Effector memory CD4-positive, alpha-beta T cell (primary cell): ENCODE results near the gene RNASE13.

ENCODE experiments used
- DNase-seq, 3 donors: peaks; one replicate each; pipeline ENCODE4 v3.0.0-alpha.2; 2020
- H3K27ac ChIP-seq: 2 replicates; pipeline ENCODE4 v1.7.0; 2013; ENCODE audit warnings: mild to moderate bottlenecking, low read length, moderate library complexity; ENCODE audit not compliant: insufficient read depth, poor library complexity, severe bottlenecking
- H3K27me3 ChIP-seq: replicated peaks from 2 replicates; pipeline ENCODE4 v1.7.0; 2013; ENCODE audit warnings: mild to moderate bottlenecking, low read length; ENCODE audit not compliant: insufficient read depth, control insufficient read depth, poor library complexity, severe bottlenecking
- H3K36me3 ChIP-seq: 2 replicates; pipeline ENCODE4 v1.7.0; 2013; ENCODE audit warnings: mild to moderate bottlenecking, low read length, moderate library complexity; ENCODE audit not compliant: control insufficient read depth, insufficient read depth
- H3K4me1 ChIP-seq: 2 replicates; pipeline ENCODE4 v1.7.0; 2013; ENCODE audit warnings: low read length, mild to moderate bottlenecking; ENCODE audit not compliant: control insufficient read depth, insufficient read depth, poor library complexity, severe bottlenecking
- H3K4me3 ChIP-seq: 2 replicates; pipeline ENCODE4 v1.7.0; 2013; ENCODE audit warnings: low read length, low read depth, mild to moderate bottlenecking; ENCODE audit not compliant: insufficient read depth, poor library complexity, severe bottlenecking
- H3K9me3 ChIP-seq: 2 replicates; pipeline ENCODE4 v1.7.0; 2013; ENCODE audit warnings: mild to moderate bottlenecking, low read length, moderate library complexity; ENCODE audit not compliant: control insufficient read depth

RNASE13 gene

DNA sequence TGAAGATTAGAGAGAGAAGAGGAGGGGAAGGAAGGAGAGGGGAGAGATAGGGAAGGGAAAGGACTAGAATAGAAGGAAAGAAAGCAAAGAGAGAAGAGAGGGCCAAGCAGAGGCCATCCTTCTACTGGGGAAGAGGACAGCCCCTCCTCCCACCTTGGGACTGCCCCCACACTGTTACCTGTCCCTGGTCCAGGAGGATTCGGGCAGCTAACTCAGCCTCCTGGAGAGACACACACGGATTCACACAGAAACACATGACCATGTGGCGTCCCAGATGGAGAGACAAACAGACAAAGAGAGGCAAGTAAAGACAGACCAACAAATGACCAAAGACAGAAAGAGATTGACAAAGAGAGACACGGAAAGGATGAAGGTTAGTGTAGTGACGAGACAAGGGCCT lies 11.9 kb downstream of the RNASE13 start:
- Histone ChIP-seq H3K27ac (no peak overlapping the region), H3K4me1 (peaks cover 18% of the 10 kb centered on the region), H3K27me3 (no peaks in the 10 kb centered on the region), H3K36me3 (peaks cover 6% of the 10 kb centered on the region), H3K4me3 (no peak overlapping the region), H3K9me3 (no peaks in the 10 kb centered on the region)
- DNase-seq: no peak

DNA sequence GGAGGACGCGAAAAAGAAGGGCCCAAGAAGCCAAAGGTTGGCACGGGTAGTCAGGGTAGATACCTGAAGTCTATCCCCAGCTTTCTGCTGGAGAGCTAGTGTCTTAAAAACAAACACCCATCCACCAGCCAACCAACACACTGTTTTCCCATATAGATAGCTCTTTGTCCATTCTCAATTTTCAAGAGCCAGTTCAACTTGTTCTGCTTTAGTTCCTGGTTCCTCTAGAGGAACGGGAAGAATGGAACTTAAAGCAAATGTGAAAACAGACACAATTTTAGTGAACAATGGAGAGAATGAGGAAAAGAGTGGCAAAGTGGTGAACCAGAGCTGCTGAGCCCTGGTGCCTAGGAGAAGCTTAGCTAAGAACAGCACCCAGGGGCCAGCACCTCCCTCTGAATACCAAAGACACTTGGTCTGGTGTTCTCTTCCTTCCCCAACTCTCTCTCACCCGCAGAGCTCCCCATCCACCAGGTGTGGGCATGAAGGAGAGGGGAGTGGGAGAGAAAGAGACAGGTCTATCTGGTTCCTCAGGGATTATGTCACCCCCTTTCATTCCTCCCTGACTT lies 13.5 kb downstream of the RNASE13 start:
- DNase-seq: no peak
- H3K4me1 ChIP-seq: peaks cover 18% of the 10 kb centered on the region
- H3K27me3 ChIP-seq: no peaks in the 10 kb centered on the region
- H3K4me3 ChIP-seq: no peak overlapping the region
- H3K27ac ChIP-seq: no peak overlapping the region
- H3K36me3 ChIP-seq: peaks cover 6% of the 10 kb centered on the region
- no peaks in the 10 kb centered on the region for H3K9me3 ChIP-seq

DNA sequence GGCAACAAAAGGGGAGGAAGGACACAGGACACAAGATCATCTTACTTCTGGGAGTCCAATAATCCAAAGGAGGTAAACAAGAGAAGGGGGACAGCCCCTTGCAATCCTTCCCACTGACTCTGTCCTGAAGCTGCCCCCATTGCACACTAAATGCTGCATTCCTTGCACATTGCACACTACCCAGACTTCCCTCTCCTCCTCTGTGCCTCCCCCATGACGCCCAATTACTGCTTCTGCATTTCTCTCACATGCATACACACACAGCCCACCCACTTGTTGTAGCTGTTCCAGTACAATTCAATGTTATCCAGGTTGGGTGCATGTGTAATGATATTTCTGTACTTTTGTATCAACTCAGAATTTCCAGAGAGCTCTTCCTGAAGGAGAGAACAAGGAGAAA lies 15.2 kb downstream of the RNASE13 start:
- H3K27ac ChIP-seq: no peak overlapping the region
- no peak overlapping the region for H3K4me3 ChIP-seq
- DNase-seq: no peak
- H3K27me3 ChIP-seq: no peaks in the 10 kb centered on the region
- peaks cover 6% of the 10 kb centered on the region for H3K36me3 ChIP-seq
- peaks cover 9% of the 10 kb centered on the region for H3K4me1 ChIP-seq
- H3K9me3 ChIP-seq: no peaks in the 10 kb centered on the region

DNA sequence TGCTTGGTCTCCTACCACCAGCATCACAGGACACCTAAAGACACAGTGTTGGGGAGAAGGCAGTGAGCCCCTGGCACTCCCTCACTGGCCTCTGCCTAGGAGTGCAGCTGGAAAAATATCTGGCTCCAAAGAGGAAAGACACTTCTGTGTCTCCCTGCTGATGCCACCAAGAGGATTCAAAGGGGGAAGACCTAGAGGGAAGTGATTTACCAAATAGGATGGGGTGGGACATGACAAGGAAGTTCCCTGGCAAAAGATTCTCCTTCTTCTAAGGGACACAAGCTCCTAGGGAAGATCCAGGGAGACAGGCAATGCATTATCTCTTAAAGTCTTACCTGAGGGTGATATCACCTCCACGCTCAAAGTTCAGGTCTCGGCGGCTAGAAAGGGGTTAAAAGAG lies 15.8 kb downstream of the RNASE13 start:
- no peak for DNase-seq
- H3K9me3 ChIP-seq: no peaks in the 10 kb centered on the region
- H3K4me3 ChIP-seq: no peak overlapping the region
- H3K27ac ChIP-seq: no peak overlapping the region
- H3K27me3 ChIP-seq: no peaks in the 10 kb centered on the region
- peaks cover 3% of the 10 kb centered on the region for H3K4me1 ChIP-seq
- H3K36me3 ChIP-seq: peaks cover 6% of the 10 kb centered on the region

DNA sequence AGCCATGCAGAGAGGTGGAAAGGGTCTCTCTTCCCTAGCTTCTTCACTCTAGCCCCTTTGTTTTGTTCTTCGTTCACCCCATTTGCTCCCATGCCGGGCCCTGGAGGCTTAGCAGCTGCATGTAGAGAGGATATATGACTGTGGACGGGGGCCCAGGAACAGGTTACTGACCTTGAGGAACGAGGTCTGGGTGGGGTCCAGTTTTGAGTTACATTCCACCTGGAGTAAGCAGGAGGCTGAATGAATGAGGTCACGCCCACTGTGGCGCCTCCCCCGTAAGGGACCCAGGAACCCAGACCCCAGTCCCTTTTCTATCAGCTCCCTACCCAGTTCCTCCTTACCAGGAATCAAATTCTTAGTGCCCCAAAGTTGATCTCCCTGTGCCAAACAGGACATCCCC lies 16.3 kb downstream of the RNASE13 start:
- H3K27me3 ChIP-seq: no peaks in the 10 kb centered on the region
- H3K36me3 ChIP-seq: peaks cover 6% of the 10 kb centered on the region
- H3K4me1 ChIP-seq: no peaks in the 10 kb centered on the region

DNA sequence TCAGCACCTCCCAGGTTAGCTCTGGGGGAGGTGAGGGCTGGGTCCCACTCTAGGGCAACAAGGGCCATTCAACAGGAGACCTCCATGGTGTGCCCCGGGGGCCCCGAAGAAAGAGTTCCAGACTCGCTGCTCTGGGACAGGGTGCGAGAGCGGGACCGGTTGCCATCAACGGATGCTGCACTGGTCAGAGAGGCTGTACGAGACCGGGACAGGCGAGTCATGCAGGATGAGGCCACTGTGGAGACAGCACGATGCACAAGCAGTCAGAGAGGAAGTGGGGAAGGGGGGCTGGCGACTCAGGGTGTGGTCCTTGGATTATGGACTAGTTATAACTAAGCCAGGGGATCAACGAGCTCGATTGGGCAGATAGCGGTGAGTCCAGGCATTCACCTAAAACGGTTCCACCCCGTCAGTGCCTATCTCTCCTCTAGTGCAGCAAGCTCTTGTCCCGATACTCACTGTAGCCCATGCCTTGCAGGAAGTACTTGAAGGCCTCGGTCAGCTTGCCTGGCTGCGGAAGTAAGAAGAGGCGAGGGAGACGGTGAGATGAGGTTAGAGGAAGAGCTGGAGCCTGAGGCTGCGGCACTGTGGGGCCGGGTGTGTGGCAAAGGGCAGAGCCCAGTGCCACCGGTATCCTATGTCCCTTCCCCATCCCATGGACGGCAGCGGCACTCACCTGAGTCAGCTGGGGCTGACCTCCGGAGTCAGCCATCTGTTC lies 16.9 kb downstream of the RNASE13 start:
- no peaks in the 10 kb centered on the region for H3K27me3 ChIP-seq
- no peaks in the 10 kb centered on the region for H3K9me3 ChIP-seq
- peaks cover 6% of the 10 kb centered on the region for H3K36me3 ChIP-seq
- DNase-seq: no peak
- no peak overlapping the region for H3K4me3 ChIP-seq
- no peaks in the 10 kb centered on the region for H3K4me1 ChIP-seq
- H3K27ac ChIP-seq: no peak overlapping the region

More for the DNA sequence above, 16.3 kb downstream of the RNASE13 start:
- Histone ChIP-seq H3K9me3 (no peaks in the 10 kb centered on the region), H3K4me3 (no peak overlapping the region), H3K27ac (no peak overlapping the region)
- DNase-seq: no peak

DNA sequence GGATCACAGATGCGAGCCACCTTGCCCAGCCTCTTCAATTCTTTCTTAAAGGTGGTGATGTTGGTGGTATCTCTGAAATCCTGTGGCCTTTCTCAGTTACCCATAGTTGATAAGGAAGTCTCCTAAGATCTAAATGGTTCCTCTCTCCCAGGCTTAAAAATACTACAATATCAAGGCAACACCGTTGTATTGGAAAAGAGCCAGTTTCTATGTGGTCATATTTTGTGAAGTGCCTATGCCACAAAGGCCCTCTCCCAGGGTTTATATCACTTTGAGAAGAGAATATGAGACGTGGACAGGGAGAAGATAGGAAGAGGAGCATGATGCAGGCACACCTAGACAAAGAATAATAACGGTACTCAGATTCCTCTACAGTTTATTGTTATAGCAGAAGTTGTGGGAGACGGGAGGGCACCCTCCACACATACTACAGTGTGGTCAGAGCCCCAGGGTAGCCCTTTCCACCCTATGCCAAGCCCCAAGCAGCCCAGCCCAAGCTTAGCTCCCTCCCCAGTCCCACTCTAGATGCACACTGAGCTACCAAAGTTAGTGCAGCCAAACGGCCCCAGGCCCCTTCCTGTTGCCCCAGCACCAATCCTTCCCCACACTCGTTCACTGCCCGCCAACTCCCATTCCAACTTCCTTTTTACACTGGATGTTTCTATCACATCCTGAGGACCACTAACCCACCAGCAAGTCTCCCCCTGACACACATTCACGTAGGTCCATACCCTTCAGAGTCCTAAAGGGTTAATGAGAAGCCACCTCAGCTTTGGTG lies 18.0 kb downstream of the RNASE13 start:
- DNase-seq: no peak
- no peaks in the 10 kb centered on the region for H3K4me1 ChIP-seq
- H3K9me3 ChIP-seq: no peaks in the 10 kb centered on the region
- H3K36me3 ChIP-seq: peaks cover 6% of the 10 kb centered on the region
- no peaks in the 10 kb centered on the region for H3K27me3 ChIP-seq
- H3K27ac ChIP-seq: no peak overlapping the region
- H3K4me3 ChIP-seq: no peak overlapping the region

DNA sequence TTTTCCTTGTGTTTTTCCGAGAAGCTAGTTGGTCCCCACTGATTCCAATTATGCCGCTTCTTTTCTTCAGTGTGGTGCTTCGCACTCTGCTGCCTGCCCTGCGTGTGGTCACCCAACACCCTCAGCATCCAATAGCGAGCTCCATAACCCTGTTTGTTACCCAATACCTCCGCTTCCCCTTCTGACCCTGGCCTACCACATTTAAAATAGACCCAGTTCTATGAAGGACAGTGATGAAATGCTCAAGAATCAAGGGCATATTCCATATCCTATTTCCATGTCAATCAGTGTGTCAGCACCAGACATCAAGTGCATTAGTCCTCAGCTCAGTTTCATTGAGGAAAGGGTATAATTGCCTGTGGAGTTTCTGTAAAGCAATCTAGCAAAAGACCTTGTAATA lies 19.3 kb downstream of the RNASE13 start:
- H3K9me3 ChIP-seq: no peaks in the 10 kb centered on the region
- H3K27me3 ChIP-seq: no peaks in the 10 kb centered on the region
- H3K4me1 ChIP-seq: no peaks in the 10 kb centered on the region
- H3K27ac ChIP-seq: no peak overlapping the region
- no peak overlapping the region for H3K4me3 ChIP-seq
- peaks cover 6% of the 10 kb centered on the region for H3K36me3 ChIP-seq
- no peak for DNase-seq

DNA sequence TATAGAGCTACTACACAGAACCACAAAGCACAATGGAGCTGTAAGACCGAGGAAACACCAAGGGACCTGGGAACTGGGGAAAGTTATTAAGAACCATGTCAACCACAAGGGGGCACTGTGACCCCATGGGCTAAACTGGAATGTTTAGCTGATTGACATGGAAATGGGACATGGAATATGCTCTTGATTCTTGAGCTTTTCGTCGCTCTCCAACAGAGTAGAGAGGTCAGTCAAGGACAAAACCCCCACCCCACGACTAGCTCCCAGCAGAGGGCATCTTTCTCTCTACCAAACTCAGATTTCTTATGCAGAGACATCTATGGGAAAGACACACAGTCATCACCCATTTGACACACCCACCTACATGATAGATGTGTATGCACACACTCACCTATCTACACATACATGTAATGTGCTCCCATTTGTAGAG lies 19.8 kb downstream of the RNASE13 start:
- Histone ChIP-seq H3K36me3 (peaks cover 6% of the 10 kb centered on the region), H3K4me1 (no peaks in the 10 kb centered on the region)

DNA sequence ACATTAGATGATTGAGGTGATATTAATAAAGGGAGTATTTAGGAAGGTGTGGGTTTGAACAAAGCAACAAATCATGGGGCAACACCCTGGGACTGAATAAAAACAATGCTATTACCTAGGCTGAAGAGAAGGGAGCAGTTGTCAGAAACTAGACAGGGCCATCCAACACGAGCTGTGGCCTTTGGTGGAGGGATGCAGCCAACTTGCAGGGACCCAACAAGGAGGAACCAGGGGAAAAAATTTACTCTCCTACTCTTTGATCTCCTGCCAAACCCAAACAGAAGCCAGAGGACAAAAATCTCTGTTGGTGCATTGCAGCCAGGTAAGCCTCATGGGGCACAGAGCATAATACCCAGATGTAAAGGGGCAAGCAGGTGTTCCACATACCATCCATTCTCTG lies 23.5 kb downstream of the RNASE13 start:
- no peaks in the 10 kb centered on the region for H3K36me3 ChIP-seq
- H3K4me3 ChIP-seq: no peak overlapping the region
- no peak overlapping the region for H3K27ac ChIP-seq
- DNase-seq: no peak
- H3K9me3 ChIP-seq: no peaks in the 10 kb centered on the region
- H3K4me1 ChIP-seq: no peaks in the 10 kb centered on the region
- H3K27me3 ChIP-seq: no peaks in the 10 kb centered on the region

More for the DNA sequence above, 19.8 kb downstream of the RNASE13 start:
- no peak overlapping the region for H3K4me3 ChIP-seq
- no peaks in the 10 kb centered on the region for H3K9me3 ChIP-seq
- DNase-seq: peak; percentile 63 to 77 (median 63)
- H3K27me3 ChIP-seq: no peaks in the 10 kb centered on the region
- no peak overlapping the region for H3K27ac ChIP-seq
